Esophagus squamous epithelium (tissue), 4 donors: Measurements from ENCODE around the gene NUCB2.

Experiments used
- POLR2A ChIP-seq, 4 donors: fragments of 450-650 bp; IDR thresholded peaks; one replicate each; pipeline ENCODE4 v1.6.1; 2017; ENCODE audit warnings: antibody characterized with exemption in 4 of 4, mild to moderate bottlenecking in 4 of 4, moderate library complexity in 3 of 4
- TF ChIP-seq, protein P1 (sequence below), 6 experiments: fragments of 450-650 bp in 4 of 6; fragments of 200-600 bp in 2 of 6; sonication (generic) in 2 of 6; IDR thresholded peaks; one replicate each; pipeline ENCODE4 v1.5.1; 2016 to 2019; ENCODE audit warnings: antibody characterized with exemption in 6 of 6, mild to moderate bottlenecking in 4 of 6, moderate library complexity in 4 of 6

DNA sequence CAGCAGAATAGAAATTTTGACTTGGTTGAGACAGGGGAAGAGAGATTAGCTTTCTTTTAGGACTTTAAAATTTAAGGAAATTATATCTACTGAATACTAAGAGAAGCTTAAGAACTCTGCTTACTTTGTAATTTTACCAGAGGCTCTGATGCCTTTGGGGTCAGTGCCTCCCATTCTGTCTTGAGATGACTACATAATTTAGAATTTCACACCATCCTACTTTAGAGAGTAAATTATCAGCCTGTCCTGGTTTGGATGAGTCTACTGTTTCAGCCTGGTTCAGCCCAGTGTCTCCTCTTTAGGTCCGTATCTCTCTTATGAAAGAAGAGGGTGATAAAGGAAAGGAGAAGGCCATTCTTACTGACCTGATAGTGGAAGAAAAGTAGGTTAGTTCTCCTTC is 9.8 kb downstream of the NUCB2 start:
- TF ChIP-seq, protein P1, sequence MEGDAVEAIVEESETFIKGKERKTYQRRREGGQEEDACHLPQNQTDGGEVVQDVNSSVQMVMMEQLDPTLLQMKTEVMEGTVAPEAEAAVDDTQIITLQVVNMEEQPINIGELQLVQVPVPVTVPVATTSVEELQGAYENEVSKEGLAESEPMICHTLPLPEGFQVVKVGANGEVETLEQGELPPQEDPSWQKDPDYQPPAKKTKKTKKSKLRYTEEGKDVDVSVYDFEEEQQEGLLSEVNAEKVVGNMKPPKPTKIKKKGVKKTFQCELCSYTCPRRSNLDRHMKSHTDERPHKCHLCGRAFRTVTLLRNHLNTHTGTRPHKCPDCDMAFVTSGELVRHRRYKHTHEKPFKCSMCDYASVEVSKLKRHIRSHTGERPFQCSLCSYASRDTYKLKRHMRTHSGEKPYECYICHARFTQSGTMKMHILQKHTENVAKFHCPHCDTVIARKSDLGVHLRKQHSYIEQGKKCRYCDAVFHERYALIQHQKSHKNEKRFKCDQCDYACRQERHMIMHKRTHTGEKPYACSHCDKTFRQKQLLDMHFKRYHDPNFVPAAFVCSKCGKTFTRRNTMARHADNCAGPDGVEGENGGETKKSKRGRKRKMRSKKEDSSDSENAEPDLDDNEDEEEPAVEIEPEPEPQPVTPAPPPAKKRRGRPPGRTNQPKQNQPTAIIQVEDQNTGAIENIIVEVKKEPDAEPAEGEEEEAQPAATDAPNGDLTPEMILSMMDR (IDR thresholded peaks at IDR 0.05) = no peak
- no peak for TF ChIP-seq POLR2A (IDR thresholded peaks at IDR 0.05)
